DMS79 treated with DMSO at 0.1 percent for 48 hours (cell line): ENCODE data around the gene NUP107.
A peak's percentile ranks its signal among the peaks of the same experiment; 100 is the strongest.

Source experiments
- DNase-seq: peaks from one replicate; lab custom pipeline; 2025; lab: John Stamatoyannopoulos, UW

The NUP107 gene

DNA sequence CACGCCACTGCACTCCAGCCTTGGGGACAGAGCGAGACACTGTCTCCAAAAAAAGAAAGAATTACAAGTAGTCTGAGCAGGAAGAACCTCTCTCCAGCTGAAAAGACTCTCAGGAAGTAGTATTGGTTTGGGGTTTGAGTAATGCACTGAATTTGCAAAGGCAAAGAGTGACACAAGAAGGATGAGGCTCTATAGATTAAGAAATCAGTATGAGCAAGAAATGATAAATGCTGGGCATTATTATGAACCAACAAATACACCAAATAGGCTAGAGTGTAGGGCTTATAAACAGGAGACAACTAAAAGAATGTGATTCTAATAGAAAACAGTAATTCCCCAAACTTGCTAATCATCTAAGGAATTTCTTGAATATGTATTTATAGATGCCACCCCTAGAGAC lies 56.6 kb downstream of the NUP107 start:
- no peak for DNase-seq

DNA sequence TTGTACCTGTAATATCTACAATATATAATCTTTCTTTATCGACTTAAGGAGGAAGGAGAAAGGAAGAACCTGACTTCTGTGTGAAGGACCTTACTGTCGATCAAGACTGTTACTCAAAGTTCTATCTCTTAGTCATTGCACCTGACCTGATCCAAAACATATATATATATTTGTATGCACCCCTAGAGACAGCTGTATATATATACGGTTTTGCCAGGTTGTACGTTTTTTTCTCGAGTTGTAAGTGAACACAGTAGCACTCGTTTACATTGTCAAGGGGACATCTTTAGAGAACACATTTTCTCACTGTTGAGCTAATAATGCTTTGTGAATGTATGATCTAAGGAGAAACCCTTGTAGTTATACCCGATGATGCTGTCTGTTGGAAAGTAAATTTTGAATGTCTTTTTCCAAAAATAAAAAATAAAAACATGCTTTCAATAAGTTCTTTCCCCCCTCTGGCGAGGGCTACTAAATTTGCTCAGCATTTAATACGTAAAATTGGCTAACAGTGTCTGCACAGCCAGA lies 58.7 kb downstream of the NUP107 start:
- no peak for DNase-seq

DNA sequence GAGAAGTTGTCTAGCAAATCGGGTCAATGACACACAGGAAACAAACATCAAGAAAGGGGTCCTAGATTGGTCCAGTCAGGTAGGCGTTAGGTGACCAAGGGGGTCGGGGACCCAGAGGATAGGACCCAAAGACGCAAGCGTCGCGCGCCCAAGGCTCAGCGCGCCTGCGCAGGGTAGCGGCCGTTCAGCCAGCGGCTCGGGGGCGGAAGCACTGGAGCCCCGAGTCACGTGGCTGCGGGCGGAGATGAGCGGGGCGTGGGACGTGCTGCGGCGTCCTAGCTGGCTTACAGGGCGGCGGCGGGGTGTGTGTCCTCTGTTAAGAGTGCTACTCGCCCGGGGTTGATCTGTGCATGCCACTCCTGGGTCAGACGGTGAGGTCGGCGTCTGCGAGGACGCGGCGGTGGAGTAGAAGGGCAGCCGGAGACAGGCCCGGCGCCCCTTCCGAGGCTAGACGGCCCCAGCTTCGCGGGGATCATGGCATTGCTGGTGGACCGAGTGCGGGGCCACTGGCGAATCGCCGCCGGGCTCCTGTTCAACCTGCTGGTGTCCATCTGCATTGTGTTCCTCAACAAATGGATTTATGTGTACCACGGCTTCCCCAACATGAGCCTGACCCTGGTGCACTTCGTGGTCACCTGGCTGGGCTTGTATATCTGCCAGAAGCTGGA lies 59.3 kb downstream of the NUP107 start, which contains the start of gene SLC35E3:
Gene SLC35E3, plus strand, starts transcription at position 273 of the 668 bp plus-strand sequence. Its CDS starts 202 bp downstream, at position 475.
- DNase-seq, result peak; percentile 67

DNA sequence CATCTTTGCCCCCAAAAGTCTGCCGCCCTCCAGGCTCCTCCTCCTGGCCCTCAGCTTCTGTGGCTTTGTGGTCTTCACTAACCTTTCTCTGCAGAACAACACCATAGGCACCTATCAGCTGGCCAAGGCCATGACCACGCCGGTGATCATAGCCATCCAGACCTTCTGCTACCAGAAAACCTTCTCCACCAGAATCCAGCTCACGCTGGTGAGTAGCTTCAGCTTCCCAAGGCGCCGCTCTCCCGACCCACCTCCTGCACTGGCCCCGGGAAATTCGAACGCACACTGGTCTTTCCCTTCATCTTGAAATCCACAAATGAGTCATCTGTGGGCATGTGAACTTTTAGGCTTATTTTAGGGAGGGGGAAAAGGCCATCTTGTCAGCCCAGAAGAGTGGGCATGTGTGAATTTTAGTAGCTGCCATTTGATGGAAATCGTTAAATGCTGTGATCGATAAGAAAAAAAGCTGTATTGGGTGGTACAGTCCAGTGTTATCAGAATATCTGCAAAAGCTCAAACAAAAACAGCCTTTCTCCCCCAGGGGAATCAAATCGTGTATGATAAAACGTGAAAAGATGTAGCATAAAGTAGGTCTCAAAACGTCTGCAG lies 59.9 kb downstream of the NUP107 start:
- peak; percentile 22 for DNase-seq

DNA sequence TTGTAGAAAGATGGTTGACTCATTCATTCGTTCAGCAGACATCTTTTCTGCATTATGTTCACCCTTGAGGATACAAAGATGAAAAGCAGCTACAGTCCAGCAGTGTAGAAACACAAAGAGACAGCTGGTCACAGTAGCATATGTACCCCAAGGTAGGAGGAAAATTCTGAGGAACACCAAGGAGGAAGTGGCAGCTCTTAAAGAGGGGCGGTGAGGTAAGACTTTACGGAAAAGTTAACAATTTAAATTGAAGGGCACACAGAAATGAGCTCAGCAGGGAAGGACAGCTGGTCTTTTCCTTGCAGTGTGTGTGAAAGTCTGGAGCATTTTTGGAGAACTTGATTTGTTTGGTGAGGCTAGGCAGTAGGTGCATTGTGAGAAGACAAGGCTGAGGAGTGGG lies 62.7 kb downstream of the NUP107 start:
- DNase-seq, result no peak

DNA sequence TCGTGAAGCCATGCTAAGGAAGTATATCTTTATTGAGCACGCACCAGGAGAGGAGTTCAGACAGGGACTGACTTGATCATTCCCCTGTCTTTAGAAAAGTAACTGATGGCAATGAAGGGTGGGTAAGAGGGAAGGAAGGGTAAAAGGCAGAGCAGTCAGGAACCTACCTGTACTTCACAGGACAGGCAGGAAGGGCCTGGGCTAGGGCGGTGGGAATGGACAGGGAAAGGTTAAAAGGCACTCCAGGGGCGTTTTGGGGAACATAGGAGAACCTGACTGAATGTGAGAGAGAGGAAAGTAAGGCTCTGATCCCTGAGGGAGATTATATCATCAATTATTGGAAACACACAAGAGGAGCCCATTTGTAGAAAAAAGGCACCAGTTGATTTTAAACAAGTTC lies 63.1 kb downstream of the NUP107 start:
- DNase-seq, result no peak

DNA sequence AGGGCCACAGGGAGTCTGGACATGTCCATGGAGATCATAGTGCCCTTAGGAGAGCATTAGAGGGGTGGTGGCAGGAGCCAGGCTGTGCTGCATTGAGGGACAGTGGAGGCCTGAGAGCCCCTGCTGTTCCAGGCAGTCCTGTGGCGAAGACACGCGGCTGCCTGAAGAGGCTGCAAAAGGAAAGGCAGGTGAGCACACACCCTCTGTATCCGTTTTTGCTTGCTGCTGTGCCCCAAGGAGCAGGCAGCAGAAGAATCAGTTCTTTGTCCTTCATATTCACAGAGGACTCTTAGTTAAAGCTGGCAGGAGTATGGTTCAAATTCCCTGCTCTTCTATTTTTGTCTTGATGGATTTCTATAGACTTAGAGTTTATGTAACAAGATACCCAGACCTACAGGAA lies 63.7 kb downstream of the NUP107 start:
- DNase-seq, result no peak

DNA sequence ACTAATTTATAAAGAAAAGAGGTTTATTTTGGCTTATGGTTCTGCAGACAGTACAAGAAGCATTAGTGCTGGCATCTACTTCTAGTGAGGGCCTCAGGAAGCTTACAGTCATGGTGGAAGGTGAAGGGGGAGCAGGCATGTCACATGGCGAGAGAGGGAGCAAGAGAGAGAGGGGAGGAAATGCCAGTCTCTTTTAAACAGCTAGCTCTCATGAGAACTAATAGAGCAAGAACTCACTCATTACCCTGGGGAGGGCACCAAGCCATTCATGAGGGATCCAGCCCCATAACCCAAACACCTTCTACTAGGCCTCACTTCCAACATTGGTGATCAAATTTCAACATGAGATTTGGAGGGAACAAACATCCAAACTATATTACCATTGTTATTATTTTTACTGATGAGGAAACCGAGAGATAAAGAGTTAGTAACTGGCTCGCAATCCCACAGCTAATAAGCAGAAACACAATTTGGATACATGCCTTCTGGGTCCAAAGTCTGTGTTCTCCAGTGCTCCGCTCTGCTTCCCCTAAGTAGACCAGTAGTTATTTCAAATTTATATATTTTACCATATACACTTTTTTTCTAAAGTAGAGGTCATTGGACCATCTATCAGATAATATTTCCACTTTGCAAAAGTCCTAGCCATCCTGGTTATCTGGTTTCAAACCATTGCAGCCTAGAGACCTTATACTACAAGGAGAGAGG lies 68.9 kb downstream of the NUP107 start:
- no peak for DNase-seq

DNA sequence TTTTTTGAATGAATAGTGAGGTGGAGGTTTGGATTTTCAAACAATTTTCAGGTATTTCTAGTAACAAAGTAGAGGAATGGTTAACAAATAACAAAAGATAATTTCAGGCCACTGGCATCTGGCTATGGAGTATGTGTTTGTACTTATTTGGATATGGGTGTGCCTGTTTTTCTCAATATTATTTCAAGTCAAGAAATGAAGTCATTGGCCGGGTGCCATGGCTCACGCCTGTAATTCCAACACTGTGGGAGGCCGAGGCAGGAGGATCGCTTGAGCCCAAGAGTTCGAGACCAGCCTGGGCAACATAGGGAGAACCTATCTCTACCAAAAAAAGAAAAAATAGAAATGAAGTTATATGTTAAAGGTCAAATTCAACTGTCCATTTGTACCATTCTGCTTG lies 73.1 kb downstream of the NUP107 start:
- no peak for DNase-seq

DNA sequence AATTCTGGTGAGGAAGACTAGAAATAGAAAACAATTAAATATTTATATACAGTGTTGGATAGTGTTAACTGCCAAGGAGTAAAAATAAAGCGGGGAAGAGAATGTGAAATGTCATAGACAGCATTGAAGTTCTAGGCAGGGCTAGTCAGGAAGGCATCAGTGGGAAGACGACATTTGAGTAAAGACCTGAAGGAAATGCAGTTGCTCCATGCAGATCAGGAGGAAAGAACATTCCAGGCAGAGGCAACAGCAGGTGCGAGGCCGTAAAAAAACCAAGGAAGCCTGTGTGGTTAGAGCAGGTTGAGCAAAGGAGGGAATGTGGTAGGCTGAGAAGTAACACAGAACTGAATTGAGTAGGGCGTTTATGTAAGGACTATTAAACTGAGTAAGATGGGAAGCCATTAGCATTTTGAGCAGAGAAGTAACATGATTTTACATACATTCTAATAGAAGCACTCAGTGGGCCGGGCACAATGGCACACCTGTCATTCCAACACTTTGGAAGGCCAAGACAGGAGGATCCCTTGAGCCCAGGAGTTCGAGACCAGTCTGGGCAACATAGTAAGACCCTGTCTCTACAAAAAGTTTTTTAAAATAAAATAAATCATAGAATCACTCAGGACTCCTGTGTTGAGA lies 74.1 kb downstream of the NUP107 start:
- DNase-seq, result no peak

DNA sequence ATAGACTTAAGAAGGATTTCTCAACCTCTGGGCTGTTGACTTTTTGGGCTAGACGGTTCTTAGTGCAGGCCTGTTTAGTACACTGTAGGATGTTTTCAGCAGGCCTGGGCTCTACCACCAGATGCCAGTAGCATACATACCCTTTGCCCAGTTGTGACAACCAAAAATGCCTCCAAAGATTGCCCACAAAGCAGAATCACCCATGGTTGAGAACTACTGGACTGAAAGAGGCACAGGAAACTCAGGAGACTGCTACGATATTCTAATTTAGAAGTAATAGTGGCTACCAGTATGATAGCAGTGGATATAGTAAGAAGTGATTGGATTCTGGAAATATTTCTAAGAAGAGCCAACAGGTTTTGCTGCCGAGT lies 74.6 kb downstream of the NUP107 start:
- no peak for DNase-seq

DNA sequence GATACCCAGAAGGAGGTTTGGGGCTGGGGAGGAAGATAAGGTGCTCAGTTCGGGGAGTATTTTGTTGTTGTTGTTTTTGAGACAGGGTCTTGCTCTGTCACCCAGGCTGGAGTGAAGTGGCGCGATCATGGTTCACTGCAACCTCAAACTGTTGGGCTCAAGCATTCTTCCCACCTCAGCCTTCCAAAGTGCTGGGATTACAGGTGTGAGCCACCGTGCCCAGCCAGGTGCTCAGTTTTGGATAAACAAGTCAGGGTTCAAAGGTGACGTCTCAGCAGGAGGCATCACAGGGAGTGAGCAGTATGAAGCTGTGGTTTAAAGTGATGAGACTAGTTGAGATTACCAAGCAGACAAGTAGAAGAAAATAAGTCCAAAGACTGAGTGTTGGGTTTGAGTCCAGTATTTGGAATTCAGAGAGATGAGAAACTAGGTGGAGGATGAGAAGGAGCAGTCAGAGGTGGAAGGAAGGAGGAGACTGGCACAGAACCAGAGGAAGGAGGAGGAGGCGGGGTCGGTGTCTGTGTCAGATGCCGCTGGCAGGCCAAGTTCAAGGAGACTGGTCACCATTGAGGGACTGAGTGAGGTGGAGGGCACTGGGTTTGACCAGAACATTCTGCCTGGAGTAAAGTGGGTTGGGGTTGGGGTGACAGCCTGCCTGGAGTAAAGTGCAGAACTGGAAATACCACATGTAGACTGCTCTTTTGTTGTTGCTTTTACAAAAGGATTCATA lies 75.3 kb downstream of the NUP107 start:
- no peak for DNase-seq

DNA sequence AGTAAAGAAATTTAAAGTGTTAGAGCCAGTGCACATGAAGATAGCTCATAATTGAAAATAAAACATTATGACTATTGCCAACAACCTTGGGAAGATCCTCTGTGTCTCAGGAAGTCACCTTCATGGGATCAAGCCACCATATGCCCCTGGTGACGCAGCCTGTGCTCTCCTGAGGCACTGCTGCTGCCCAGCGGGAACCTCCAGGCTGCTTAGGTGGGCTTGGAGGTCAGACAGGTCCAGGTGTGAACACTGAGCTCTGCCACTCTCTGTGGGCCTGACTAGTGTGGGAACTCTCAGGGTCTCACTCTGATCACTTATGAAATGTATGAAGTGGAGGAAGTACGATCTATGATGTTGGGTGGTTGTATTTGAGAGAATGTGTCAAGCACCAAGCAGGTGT lies 75.9 kb downstream of the NUP107 start:
- DNase-seq, result no peak

DNA sequence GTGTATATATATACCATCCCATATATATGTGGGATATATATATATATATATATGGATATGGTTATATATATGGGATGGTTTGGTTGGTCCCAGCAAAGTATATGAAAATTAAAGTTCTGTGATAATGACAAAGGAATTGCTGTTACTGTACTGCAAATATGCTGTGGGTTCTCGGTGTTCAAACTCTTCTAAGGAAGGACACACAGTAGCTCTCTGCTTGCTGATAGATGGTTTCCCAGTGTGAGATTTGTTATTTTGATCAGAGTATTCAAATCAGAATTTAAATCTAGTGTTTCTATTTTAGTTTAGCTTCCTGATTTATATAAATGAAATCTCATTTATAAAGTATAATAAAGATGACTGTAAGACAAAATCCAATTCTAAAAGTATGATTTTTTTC lies 78.9 kb downstream of the NUP107 start:
- no peak for DNase-seq

DNA sequence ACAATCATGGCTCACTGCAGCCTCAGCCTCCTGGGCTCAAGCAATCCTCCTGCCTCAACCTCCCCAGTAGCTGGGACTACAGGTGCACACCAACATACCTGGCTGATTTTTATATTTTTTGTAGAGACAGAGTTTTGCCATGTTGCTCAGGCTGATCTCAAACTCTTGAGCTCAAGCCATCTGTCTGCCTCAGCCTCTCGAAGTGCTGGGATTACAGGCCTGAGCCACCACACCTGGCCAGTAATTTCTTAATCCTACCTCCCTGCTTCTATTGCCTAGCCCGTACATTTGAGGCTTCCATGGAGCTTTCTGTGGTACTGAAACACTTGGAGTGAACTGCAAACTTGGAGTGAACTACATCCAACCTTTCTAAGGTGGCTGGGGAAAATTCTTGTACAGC lies 79.9 kb downstream of the NUP107 start:
- DNase-seq, result no peak

DNA sequence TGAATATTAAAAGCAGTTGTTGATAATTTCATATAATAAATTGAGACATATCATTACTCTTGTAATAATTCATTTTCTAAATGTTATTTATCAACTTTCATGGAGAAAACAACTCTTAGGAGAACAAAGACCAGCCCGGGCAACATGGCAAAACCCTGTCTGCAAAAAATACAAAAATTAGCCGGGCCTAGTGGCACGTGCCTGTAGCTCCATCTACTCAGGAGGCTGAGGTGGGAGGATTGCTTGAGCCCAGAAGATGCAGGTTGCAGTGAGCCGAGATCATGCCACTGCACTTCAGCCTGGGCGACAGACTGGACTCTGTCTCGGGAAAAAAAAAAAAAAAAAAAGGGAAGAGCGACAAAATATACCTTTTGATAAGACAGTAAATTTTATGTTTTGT lies 80.4 kb downstream of the NUP107 start:
- no peak for DNase-seq

DNA sequence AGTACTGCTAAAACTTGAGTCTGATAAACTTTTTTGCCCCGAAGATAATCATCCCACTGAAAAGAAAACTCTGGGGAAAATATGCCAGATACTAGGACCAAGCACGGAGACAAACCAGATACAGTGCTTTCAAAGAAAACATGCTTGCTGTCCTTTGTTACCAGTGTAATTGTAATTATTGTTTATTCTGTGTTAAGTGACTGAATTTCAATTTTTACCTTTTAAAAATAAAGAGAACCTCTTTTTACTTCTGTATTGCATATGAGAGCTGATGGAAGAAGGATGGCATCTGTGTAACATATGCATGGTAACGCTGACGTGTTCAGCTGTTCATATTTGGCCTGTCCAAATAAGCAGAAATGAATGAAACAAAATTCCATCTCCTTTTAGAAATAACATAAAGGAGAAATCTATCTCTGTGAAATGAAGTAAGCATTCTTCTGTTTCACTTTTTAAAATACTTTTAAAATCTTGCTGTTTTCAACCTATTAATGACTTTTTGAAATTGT lies 81.7 kb downstream of the NUP107 start:
- DNase-seq, result no peak

DNA sequence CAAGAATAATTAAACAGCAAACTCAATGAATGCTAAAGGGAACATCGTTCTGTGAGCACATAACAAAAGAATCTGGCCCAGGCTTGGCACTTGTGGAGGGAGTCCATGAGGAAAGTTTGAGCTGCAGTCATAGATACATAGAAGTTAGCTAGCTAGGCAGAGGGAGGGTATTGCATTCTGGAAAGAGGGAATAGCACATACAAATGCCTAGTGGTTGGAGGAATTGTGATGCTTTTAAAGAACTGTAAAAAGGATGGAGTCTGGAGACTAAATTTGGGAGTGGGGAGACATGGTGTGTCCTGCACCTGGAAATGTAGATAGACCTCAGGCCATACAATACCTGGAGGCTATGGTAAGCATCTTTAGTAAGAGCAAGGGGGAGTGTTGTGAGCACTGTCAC lies 83.2 kb downstream of the NUP107 start:
- no peak for DNase-seq

DNA sequence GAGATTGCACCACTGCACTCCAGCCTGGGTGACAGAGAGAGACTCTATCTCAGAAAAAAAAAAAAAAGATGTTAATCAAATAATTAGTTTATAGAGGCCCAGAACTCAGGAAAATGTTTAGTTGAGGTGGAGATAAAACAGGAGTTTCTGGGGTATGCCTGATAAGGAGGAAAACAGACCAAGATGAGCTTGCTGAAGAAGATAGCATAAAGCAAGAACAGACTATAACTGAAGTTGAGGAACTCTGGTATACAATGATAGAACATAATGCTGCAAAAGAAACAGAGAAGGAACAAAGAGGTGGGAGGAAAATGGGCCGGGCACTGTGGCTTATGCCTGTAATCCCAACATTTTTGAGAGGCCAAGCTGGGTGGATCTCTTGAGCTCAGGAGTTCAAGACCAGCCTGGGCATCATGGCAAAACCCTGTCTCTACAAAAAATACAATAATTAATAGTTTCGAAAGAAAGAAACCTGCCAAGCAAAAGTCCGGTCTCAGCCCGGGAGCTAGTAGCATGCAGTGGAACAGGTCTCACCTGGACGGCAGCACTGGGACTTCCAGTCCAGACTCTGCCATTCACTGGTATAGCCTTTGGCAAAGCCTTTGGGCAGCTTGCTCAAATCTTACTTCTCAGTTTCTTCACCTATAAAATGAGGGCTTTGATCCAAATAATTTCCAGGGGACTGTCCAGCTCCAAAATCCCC lies 84.6 kb downstream of the NUP107 start:
- DNase-seq, result no peak

DNA sequence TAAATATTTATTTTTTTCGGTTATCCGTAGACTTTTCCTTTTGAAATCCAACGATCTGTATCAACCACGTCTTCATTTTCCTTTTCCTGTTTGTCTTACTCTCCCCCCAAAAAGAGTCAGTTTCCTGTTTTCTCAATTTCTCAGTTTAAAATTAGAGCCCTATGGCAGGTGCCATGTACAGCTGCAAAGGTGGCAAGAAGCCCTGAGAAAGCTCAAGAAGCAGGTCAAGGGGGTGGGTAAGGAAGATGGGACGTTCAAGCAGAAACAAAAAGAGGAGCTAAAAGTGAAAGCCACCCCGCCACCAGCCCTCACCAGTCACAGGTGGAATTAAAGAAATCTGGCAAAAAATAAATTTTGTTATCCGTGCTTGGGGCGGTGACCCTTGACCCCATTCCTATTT lies 85.9 kb downstream of the NUP107 start:
- no peak for DNase-seq

DNA sequence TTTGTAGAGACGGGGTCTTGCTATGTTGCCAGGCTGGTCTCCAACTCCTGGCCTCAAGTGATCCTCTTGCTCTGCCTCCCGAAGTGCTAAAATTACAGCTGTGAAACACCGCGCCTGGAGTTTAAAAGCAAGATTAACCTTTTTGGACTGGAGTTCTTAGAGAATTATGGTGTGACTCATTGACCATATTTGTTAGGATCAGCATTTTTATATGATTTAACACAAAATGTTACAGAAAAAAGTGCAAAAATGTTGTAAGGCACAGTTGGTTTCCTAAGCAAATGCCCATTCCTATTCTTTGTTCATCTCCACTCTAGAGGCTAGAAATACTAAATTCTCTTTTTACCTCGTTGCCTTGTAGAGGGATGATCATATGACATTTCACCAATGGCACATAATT lies 86.8 kb downstream of the NUP107 start:
- DNase-seq, result no peak
